ENCODE results near the gene CBARP.
"Not testable (repeated sequence)": the region's sequence is repeated elsewhere in the genome, so short reads cannot be mapped to it uniquely, and the experiment has no call there.

The CBARP gene

DNA sequence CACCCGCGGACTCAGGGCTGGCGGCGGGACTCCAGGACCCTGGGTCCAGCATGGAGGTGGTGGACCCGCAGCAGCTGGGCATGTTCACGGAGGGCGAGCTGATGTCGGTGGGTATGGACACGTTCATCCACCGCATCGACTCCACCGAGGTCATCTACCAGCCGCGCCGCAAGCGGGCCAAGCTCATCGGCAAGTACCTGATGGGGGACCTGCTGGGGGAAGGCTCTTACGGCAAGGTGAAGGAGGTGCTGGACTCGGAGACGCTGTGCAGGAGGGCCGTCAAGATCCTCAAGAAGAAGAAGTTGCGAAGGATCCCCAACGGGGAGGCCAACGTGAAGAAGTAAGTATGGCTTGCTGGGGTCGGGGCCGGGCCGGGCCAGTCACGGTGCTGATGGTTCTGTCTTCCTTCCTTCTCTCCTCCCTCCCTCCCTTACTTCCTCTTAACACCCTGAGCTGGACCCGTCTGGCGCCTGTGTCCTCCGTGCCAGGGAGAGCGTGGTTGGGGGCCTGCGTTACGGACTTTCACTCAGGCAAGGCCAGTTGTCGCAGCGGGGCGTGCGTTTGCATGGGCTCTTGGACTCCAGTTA lies 30.8 kb downstream of the CBARP start:
- DNase-seq = no peak

DNA sequence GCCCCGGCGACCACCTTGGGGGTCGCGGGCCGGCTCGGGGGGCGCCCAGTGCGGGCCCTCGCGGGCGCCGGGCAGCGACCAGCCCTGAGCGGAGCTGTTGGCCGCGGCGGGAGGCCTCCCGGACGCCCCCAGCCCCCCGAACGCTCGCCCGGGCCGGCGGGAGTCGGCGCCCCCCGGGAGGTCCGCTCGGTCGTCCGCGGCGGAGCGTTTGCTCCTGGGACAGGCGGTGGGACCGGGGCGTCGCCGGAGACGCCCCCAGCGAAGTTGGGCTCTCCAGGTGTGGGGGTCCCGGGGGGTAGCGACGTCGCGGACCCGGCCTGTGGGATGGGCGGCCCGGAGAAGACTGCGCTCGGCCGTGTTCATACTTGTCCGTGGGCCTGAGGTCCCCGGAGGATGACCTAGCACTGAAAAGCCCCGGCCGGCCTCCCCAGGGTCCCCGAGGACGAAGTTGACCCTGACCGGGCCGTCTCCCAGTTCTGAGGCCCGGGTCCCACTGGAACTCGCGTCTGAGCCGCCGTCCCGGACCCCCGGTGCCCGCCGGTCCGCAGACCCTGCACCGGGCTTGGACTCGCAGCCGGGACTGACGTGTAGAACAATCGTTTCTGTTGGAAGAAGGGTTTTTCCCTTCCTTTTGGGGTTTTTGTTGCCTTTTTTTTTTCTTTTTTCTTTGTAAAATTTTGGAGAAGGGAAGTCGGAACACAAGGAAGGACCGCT lies 31.5 kb downstream of the CBARP start:
- DNase-seq = no peak

DNA sequence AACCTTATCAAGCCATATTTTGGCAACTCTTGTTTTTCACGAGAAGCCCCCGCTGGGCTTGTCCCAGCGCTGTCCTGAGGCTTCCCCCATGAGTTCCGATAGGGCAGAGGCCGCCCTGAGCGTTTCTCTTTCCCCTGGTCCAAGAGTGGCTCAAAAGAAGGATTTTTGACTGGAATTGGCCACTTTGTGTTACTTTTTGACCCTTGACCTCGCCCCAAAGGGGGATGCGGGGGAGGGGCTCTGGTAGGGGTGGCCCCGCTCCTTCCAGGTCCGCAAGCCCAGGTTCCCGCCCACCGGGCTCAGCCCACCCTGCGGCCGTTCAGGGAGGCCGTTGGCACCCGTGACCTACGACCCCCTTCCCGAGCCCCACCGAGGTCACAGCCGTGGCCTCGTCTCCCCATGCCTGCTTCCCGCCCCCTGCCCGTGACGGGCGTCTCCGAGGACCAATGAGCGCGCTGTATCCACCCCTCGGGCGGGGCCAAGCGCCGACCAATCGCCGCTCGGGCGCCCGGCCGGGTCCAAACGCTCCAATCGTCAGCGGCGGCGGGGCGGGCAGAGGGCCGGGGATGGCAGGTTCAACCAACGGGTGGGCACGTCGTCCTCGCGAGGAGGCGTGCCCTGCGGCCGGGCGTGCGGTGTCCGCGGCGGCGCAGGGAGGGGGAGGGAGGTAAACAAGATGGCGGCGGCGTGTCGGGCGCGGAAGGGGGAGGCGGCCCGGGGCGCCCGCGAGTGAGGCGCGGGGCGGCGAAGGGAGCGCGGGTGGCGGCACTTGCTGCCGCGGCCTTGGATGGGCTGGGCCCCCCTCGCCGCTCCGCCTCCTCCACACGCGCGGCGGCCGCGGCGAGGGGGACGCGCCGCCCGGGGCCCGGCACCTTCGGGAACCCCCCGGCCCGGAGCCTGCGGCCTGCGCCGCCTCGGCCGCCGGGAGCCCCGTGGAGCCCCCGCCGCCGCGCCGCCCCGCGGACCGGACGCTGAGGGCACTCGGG lies 32.4 kb downstream of the CBARP start, which contains the start of gene STK11:
Gene STK11 (plus strand): TSS at position 665 of the 986 bp plus-strand sequence. CDS start 1,136 bp downstream, outside the sequence.
- DNase-seq = peak; percentile 99

DNA sequence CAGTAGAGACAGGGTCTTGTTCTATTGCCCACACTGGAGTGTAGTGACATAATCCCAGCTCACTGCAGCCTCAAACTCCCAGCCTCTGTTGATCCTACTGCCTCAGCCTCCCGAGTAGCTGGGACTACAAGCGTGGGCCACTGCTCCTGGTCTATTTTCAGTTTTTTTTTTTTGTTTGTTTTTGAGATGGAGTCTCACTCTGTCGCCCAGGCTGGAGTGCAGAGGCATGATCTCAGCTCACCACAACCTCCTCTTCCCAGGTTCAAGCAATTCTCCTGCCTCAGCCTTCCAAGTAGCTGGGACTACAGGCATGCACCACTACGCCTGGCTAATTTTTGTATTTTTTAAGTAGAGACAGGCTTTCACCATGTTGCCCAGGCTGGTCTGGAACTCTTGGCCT lies 37.2 kb downstream of the CBARP start:
- DNase-seq = not testable (repeated sequence)

DNA sequence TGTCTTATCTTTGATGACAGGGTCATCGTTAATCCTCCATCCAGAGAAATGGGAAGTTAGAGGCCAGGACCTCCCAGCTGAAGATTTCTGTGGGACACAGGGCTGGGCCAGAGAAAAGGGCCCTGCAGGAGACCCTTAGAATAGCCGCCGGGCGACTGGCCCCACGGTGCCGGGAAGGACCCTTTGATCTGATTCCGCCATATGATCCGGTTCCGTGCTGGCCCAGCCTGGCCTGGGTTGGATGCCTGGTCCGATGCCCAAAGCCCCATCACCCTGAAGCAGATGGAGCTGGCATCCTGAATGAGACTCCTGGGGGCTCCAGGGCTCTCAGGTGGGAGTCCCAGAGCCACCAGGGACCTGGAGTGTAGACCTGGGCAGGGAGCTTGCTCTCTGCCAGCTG lies 38.3 kb downstream of the CBARP start:
- DNase-seq = no peak

DNA sequence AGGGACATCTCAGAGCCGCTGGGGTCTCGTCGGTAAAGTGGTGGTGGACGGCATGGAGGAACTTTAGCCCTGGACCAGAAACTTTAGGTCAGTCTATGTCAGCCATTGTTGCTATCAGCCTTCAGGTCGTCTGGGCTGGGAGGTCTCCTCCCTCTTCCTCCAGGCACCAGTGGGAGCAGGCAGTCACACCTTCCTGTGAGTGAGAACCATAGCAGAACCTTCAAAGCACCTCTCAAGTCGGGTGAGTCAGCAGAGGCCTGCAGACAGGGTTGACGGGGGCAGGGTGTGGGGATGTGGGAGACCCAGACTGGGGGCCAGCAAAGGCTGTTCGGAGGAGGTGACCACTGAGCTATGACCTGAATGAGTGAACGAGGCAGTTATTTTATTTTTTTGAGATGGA lies 48.4 kb downstream of the CBARP start:
- no peak for DNase-seq

DNA sequence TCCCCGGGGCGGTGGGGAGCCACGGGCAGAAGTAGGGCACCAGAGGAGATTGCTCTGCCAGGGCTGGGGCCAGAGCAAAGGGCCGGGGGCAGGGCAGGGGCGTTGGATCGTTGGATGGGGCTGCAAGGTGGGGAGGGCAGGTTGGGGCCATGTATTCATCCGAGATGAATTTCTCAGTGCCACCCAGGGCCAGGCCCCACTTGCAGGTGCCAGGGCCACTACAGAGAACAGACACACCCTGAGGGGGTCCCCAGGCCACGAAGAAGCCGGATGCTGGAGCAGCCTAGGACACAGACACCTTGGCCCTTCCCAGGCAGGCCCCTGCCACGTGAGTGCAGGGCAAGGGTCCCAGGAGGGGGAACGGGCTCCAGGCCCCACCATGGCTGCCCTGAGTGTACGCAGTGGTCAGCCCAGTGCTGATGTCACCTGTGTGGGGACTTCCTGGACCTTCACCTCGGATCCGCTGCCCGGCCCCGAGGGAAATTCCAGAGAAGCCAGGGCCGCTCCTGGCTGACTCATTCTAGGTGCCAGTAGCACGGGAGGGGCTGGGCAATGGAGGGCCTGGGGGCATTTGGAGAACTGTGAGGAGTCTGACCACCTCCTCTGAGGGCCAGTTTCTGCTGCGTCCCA lies 54.1 kb downstream of the CBARP start:
- no peak for DNase-seq

DNA sequence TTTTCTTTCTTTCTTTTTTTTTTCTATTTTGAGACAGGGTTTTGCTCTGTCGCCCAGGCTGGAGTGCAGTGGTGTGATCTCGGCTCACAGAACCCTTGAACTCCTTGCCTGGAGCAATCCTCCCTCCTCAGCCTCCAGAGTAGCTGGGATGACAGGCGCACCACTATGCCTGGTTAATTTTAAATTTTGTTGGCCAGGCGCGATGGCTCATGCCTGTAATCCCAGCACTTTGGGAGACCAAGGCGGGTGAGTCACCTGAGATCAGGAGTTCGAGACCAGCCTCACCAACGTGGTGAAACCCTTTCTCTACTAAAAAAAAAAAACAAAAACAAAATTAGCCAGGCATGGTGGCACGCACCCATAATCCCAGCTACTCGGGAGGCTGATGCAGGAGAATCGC lies 55.1 kb downstream of the CBARP start:
- no peak for DNase-seq

DNA sequence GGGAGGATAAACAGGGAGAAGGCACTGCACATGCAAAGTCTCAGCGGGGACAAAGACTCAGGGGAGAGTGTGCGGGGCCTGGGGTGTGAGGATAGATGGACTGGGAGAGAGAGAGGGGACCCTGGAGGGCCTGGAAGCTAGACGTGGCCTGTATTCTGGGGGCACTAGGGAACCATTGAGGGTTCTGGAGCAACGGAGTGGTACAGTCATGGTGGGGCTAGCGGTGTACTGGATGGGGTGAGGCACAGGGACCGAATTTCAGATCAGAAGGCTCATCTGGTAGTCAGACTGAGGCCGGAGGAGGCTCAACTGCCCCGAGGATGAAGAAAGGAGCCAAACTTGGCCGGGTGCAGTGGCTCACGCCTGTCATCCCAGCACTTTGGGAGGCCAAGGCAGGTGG lies 55.7 kb downstream of the CBARP start:
- no peak for DNase-seq

DNA sequence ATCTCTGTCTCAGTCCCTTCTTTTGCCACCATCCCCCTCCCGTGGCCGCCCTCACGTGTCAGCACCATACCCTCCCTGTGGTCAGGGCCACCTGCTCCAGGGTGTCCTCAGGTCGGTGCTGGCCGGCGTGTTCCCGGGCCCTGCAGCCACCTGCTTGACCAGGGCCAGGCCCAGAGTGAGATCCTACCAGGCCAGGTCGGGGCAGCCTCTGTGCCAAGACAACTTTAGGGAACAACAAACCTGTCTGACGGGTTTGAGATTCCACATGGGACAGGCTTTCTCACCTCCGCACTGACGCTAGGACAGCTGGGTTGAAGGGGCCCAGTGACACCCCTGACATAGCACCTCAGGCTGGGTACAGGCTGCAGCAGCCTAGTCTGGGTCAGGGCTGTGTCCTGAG lies 56.2 kb downstream of the CBARP start:
- no peak for DNase-seq

Data from activated T-cell treated with anti-CD3 and anti-CD28 coated beads for 4 hours (primary cell).